GM12891 (cell line): ENCODE data around the gene CHST9.

Experiments used
- POLR2A ChIP-seq: IDR thresholded peaks from 2 replicates; pipeline ENCODE4 v1.6.1; 2011; ENCODE audit warnings: low read depth, low read length, control low read depth
- POLR2AphosphoS5 ChIP-seq: IDR thresholded peaks from 2 replicates; pipeline ENCODE4 v1.6.1; 2011; ENCODE audit warnings: low read depth, low read length, control low read depth
- POU2F2 ChIP-seq: IDR thresholded peaks from 2 replicates; pipeline ENCODE4 v1.6.1; 2011; ENCODE audit warnings: low read depth, mild to moderate bottlenecking, control low read depth, low read length, moderate library complexity
- SPI1 ChIP-seq: IDR thresholded peaks from 2 replicates; pipeline ENCODE4 v1.6.1; 2011; ENCODE audit warnings: low read depth, low read length, control low read depth
- TAF1 ChIP-seq: IDR thresholded peaks from 2 replicates; pipeline ENCODE4 v1.6.1; 2011; ENCODE audit warnings: low read depth, low read length, control low read depth

GRCh38 chr18:27142891-27143290, 42.2 kb downstream of the CHST9 start:
- no peak for TF ChIP-seq POLR2A
- no peak for TF ChIP-seq TAF1
- TF ChIP-seq SPI1, result no peak
- no peak for TF ChIP-seq POLR2AphosphoS5
- no peak for TF ChIP-seq POU2F2
